ENCODE data around the gene ZNF334. TPM values are rescaled to one million over a fixed set of nuclear protein-coding genes. Genes with fewer than 3 reads are reported as not detected.

ZNF334 gene
- total RNA-seq, 2 experiments from 2014 or later: not detected

DNA sequence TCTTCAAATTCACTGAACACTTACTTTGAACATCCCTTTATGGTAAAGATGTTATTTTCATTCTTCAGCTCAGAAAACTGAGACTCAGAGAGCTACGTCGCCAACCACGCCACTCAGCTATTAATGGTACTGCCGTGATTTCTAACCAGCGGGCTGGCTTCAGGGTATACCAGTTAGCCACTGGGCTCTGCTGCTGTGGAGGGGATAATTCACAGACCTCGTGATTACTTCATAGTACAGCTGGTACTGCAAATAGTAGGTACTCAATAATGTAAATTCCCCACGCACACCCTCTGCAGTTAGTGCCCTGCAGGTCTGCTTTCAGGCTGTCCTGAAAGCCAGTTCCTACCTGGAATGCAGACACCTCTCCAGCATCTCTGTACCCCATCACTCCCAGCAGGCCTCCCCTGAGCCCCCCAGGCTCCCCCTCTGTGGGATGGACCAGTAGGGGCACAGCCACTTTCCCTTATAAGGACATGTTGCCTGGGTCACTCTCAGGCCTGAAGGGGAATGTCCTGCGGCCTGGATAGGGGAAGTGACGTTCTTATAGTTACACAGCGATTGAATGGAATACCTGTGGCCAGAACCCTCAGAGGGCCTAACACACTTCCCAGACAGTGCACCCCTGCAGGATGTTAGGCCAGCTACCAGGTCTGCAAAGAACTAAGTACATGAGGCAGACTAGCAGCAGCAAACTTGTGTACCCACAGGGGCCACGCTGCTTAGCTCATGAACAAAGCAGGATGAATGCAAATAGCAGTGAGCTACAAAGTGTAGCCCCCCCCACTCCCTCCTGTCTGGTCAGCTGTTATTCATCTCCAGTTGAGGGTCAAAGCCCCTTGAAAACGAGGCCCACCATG, 38.4 kb upstream of the ZNF334 start:
- no TSS peak for BruUV-seq (replicated peaks)
- Histone ChIP-seq H3K27ac (ENCODE audit: low read depth, low read length, poor library complexity, severe bottlenecking) (no peak overlapping the region), H3K4me1 (ENCODE audit: insufficient read depth, low read length, poor library complexity, severe bottlenecking) (peaks cover 10% of the 10 kb centered on the region), H3K4me2 (ENCODE audit: low read length) (no peak overlapping the region), H3K79me2 (ENCODE audit: insufficient read depth, low read depth, low read length) (no peaks in the 10 kb centered on the region), H3K9me2 (ENCODE audit: insufficient read depth, low read length) (no peaks in the 10 kb centered on the region), H3K4me3 (ENCODE audit: low read depth, low read length, poor library complexity, severe bottlenecking) (no peak overlapping the region), H4K20me1 (ENCODE audit: insufficient read depth, low read length) (no peaks in the 10 kb centered on the region), H2AFZ (ENCODE audit: low read length) (no peak overlapping the region), H3K36me3 (ENCODE audit: insufficient read depth, low read length) (no peaks in the 10 kb centered on the region), H3K9me3 (ENCODE audit: low read length) (no peaks in the 10 kb centered on the region)
- CTCF ChIA-PET (ENCODE audit: unreplicated experiment): no interaction called here
- intact Hi-C loops (cut with micrococcal nuclease; ENCODE audit: unreplicated experiment): no loop called here
- TF ChIP-seq CTCF (conservative IDR thresholded peaks at IDR 0.05; ENCODE audit: low read length) (no peak), EZH2phosphoT487 (IDR thresholded peaks at IDR 0.05; ENCODE audit: borderline replicate concordance, low read depth, low read length) (no peak)
- POLR2A ChIA-PET: no interaction called here
- DNase-seq (ENCODE audit: low spot score): no peak

DNA sequence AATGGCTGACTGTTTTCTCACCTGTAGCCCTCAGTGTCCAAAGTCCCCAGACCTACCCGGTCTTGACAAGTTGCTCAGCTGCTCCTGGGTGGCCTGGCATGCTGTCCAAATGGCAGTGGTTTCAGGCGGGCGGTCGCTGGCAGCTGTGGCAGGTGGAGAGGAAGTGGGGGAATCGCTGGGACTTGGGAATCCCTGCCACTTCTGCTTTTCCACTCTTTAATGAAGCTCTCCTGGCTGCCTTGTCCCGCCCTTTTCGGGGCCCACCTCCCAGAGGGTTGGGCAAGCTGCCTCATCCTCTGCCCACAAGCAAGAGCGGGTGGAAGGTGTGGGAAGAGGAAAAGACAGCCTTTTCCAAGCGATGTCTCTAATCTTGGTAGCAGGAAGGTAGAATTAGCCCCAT, 37.1 kb upstream of the ZNF334 start, which contains the start of gene OCSTAMP:
TSS of gene OCSTAMP (minus strand) at position 194 of the 400 bp plus-strand sequence. CDS start at position 100, 94 bp downstream.
- Histone ChIP-seq H4K20me1 (ENCODE audit: insufficient read depth, low read length) (no peaks in the 10 kb centered on the region), H3K4me3 (ENCODE audit: low read depth, low read length, poor library complexity, severe bottlenecking) (no peak within 1 kb of the TSS), H3K4me1 (ENCODE audit: insufficient read depth, low read length, poor library complexity, severe bottlenecking) (peaks cover 10% of the 10 kb centered on the region), H2AFZ (ENCODE audit: low read length) (no peak within 1 kb of the TSS), H3K79me2 (ENCODE audit: insufficient read depth, low read depth, low read length) (no peaks in the 10 kb centered on the region), H3K4me2 (ENCODE audit: low read length) (no peak within 1 kb of the TSS), H3K9me2 (ENCODE audit: insufficient read depth, low read length) (no peaks in the 10 kb centered on the region), H3K36me3 (ENCODE audit: insufficient read depth, low read length) (no peaks in the 10 kb centered on the region), H3K9me3 (ENCODE audit: low read length) (no peaks in the 10 kb centered on the region), H3K27ac (ENCODE audit: low read depth, low read length, poor library complexity, severe bottlenecking) (no peak within 1 kb of the TSS)
- CTCF ChIA-PET (ENCODE audit: unreplicated experiment): no interaction called here
- TF ChIP-seq CTCF (conservative IDR thresholded peaks at IDR 0.05; ENCODE audit: low read length) (no peak), EZH2phosphoT487 (IDR thresholded peaks at IDR 0.05; ENCODE audit: borderline replicate concordance, low read depth, low read length) (no peak)
- POLR2A ChIA-PET: no interaction called here
- BruUV-seq (replicated peaks): no TSS peak
- intact Hi-C loops (cut with micrococcal nuclease; ENCODE audit: unreplicated experiment): no loop called here
- no peak for DNase-seq (ENCODE audit: low spot score)

Measured in OCI-LY7 (cell line).